Measurements from ENCODE around the gene TBC1D23.

Gene TBC1D23

DNA sequence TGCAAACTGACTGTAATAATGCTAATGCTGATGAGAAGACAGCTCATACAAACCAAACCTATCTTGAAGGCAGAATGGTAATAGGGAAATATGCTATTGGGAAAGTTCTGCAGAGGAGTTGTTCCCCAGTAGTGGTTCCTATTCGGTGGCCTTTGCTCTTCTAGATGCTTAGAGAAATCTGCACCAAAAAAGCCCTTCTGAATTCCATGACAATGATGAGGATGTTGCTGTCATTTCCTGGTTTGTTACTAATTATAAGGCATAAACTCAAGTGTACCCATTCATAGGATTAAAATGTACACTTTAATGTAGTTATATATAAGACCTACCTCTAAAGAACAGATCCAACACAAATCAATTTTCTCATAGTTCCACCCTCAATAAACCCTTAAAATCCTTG lies 110.0 kb downstream of the TBC1D23 start:
- Histone ChIP-seq H3K27me3 (no peaks in the 10 kb centered on the region), H3K36me3 (peaks cover 37 to 48% (median 37%) of the 10 kb centered on the region in 3 donors), H3K4me3 (no peak overlapping the region), H3K27ac (no peak overlapping the region), H3K9me3 (no peaks in the 10 kb centered on the region), H3K4me1 (no peaks in the 10 kb centered on the region)
- DNase-seq = no peak
- no peak for TF ChIP-seq CTCF (IDR thresholded peaks at IDR 0.05)
- intact Hi-C loops (cut with DNase I; ENCODE audit: low total_unique reads) = no loop called here

GRCh38 chr3:100374521-100374920 lies 113.7 kb downstream of the TBC1D23 start:
- Histone ChIP-seq H3K36me3 (peaks cover 44 to 50% (median 48%) of the 10 kb centered on the region in 3 donors), H3K4me1 (no peaks in the 10 kb centered on the region), H3K4me3 (no peak overlapping the region), H3K27me3 (no peaks in the 10 kb centered on the region), H3K27ac (no peak overlapping the region), H3K9me3 (no peaks in the 10 kb centered on the region)
- DNase-seq = no peak
- TF ChIP-seq CTCF (IDR thresholded peaks at IDR 0.05) = no peak
- intact Hi-C loops (cut with DNase I; ENCODE audit: low total_unique reads) = no loop called here
